Measurements from ENCODE around the gene BEND3. TPM values are rescaled to one million over a fixed set of nuclear protein-coding genes. Genes with fewer than 3 reads are reported as not detected.
"Not testable (repeated sequence)": the region's sequence is repeated elsewhere in the genome, so short reads cannot be mapped to it uniquely, and the experiment has no call there.

The BEND3 gene
- 1 to 10 TPM; 2.1 to 5.8 (median 3.1) TPM for total RNA-seq

GRCh38 chr6:107114926-107115694 is at the start of gene BEND3:
Gene BEND3, minus strand, starts transcription at chr6:107115515. Its CDS starts 16,230 bp downstream, at chr6:107099285.
- Histone ChIP-seq H3K4me1 (peaks cover 13 to 24% (median 20%) of the 10 kb centered on the region in 4 donors), H3K36me3 (no peaks in the 10 kb centered on the region), H3K27ac (peak within 1 kb of the TSS; percentile 52 to 79 (median 72)), H3K4me3 (peak within 1 kb of the TSS; percentile 74 to 83 (median 82)), H3K27me3 (peaks cover 0 to 2% (median 0%) of the 10 kb centered on the region in 4 donors), H3K9me3 (no peaks in the 10 kb centered on the region)
- peak; percentile 29 to 91 for DNase-seq
- peak in 1 of 2 donors; percentile 32 for ATAC-seq (ENCODE audit: low FRiP score in 2 of 2)
- WGBS, 2 donors: 1% methylated on average over 37 of the region's 109 CpGs; no CpG with 5 or more reads in 1 of the 2 donors
- TF ChIP-seq POLR2AphosphoS5 (IDR thresholded peaks at IDR 0.05) (no peak), CTCF (IDR thresholded peaks at IDR 0.05) (no peak), EP300 (IDR thresholded peaks at IDR 0.05) (no peak), POLR2A (IDR thresholded peaks at IDR 0.05) (no peak)

DNA sequence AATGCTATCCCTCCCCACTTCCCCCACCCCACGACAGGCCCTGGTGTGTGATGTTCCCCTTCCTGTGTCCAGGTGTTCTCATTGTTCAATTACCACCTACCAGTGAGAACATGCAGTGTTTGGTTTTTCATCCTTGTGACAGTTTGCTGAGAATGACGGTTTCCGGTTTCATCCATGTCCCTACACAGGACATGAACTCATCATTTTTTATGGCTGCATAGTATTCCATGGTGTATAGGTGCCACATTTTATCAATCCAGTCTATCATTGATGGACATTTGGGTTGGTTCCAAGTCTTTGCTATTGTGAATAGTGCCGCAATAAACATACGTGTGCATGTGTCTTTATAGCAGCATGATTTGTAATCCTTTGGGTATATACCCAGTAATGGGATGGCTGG is 49.0 kb upstream of the BEND3 start:
- H3K4me3 ChIP-seq; DNase-seq; H3K9me3 ChIP-seq; H3K36me3 ChIP-seq; ATAC-seq (ENCODE audit: low FRiP score in 2 of 2); H3K27ac ChIP-seq; H3K27me3 ChIP-seq; H3K4me1 ChIP-seq: not testable (repeated sequence)
- 100% methylated on average over 3 to 5 of the region's 5 CpGs for WGBS, 2 donors

DNA sequence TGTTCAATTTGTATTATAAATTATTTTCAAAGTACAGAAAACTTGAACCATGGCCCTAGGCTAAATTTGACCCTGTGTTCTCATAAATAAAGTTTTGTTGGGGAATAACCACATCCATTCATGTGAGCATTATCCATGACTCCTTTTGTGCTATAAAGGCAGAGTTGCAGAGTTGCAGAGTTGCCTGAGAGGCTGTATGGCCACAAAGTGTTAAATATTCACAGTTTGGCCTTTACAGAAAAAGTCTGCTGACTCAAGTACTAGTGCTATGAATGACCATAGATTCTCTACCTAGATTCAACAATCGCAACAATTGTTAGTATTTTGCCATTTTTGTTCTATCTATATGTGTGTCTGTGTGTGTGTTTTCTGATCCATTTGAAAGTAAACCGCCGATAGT is 46.2 kb upstream of the BEND3 start:
- no peak for TF ChIP-seq POLR2A (IDR thresholded peaks at IDR 0.05)
- no peak for TF ChIP-seq EP300 (IDR thresholded peaks at IDR 0.05)
- no peak for TF ChIP-seq CTCF (IDR thresholded peaks at IDR 0.05)
- TF ChIP-seq POLR2AphosphoS5 (IDR thresholded peaks at IDR 0.05): no peak
- no peak for ATAC-seq (ENCODE audit: low FRiP score in 2 of 2)
- H3K36me3 ChIP-seq: no peaks in the 10 kb centered on the region
- no peaks in the 10 kb centered on the region for H3K27me3 ChIP-seq
- DNase-seq: no peak
- no peak overlapping the region for H3K27ac ChIP-seq
- no peak overlapping the region for H3K4me3 ChIP-seq
- WGBS, 2 donors: 97 to 100% methylated on average over 3 of the region's 3 CpGs
- no peaks in the 10 kb centered on the region for H3K9me3 ChIP-seq
- H3K4me1 ChIP-seq: no peaks in the 10 kb centered on the region

- TF ChIP-seq EP300 (IDR thresholded peaks at IDR 0.05) (no peak), POLR2AphosphoS5 (IDR thresholded peaks at IDR 0.05) (no peak), CTCF (IDR thresholded peaks at IDR 0.05) (no peak), POLR2A (IDR thresholded peaks at IDR 0.05) (no peak)
- Histone ChIP-seq H3K36me3 (no peaks in the 10 kb centered on the region), H3K9me3 (no peaks in the 10 kb centered on the region), H3K4me1 (peaks cover 0 to 3% (median 0%) of the 10 kb centered on the region in 4 donors), H3K4me3 (no peak overlapping the region), H3K27me3 (no peaks in the 10 kb centered on the region), H3K27ac (no peak overlapping the region)
- no peak for ATAC-seq (ENCODE audit: low FRiP score in 2 of 2)
- no peak for DNase-seq
- 83 to 93% methylated on average over 2 of the region's 2 CpGs for WGBS, 2 donors
These were observed 41.3 kb upstream of the BEND3 start for GRCh38 chr6:107156617-107157016.

DNA sequence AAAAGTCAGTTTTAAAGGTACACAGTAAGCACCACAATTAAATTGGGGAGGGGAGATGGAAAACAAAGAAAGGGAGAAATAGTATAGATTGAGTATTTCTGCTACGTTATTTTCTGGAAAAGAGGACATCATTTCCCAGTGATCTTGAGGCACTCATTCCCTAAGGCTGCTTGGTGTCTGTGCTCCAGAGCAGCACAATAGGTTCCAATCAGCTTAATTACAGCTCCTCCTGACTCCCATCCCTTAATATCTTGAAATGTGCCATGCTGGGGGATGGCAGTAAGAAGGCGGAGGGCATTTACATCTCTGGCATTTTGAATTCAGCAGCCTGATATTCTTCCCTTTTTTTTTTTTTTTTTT is 39.5 kb upstream of the BEND3 start:
- Histone ChIP-seq H3K4me1 (peaks cover 0 to 3% (median 0%) of the 10 kb centered on the region in 4 donors), H3K27ac (no peak overlapping the region), H3K36me3 (no peaks in the 10 kb centered on the region), H3K27me3 (no peaks in the 10 kb centered on the region), H3K4me3 (no peak overlapping the region), H3K9me3 (no peaks in the 10 kb centered on the region)
- ATAC-seq (ENCODE audit: low FRiP score in 2 of 2): no peak
- TF ChIP-seq CTCF (IDR thresholded peaks at IDR 0.05) (no peak), POLR2AphosphoS5 (IDR thresholded peaks at IDR 0.05) (no peak), POLR2A (IDR thresholded peaks at IDR 0.05) (no peak)
- no peak for DNase-seq
- WGBS, 2 donors: 83 to 91% methylated on average over 2 of the region's 2 CpGs

Data from upper lobe of left lung (tissue), 6 donors.